GM18873 (cell line): ENCODE data around the gene CHCHD6.

Experiments used
- ATAC-seq: cut with Tn5 transposase; IDR thresholded peaks from one replicate; pipeline ENCODE4 v1.9.1; 2021; ENCODE audit warnings: mild to moderate bottlenecking, moderate library complexity, moderate number of reproducible peaks; ENCODE audit not compliant: unreplicated experiment, low FRiP score

Gene CHCHD6

DNA sequence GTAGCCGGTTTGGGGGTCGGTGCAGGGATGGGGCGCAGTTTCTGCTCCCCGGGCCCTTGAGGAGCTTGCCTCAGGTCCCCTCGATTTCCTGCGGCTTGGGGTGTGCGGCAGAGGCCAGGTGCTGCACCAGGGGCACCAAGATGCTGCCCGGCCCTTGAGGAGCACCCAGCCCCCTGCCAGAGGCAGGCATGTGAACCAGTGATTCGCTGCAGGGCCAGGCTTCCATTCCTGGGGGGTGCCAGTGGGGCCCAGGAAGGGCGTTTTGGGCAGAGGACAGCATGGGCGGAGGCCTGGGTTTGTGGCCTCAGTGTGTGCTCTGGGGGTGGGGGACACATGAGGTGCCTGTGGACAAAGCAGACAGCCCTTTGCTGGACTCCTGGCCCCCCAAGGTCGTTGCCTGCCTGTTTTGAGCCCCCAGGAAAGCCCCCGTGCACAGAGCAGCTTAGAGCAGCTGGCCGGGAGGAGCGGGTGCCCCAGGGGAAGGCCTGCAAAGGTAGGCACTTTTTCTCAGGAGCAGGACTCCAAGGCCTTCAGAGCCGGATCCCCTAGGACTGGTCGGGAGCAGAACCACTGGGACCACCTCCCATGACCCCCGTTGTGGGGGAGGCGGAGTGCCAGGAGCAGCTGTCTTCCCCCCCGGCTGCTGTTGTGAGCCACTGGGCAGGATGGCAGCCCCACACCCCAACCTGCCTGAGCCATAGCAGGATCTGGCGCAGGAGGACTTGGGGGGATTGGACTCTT is 280.5 kb downstream of the CHCHD6 start:
- ATAC-seq, result no peak

GRCh38 chr3:126985132-126985985 is 281.3 kb downstream of the CHCHD6 start:
- ATAC-seq, result no peak

- ATAC-seq, result no peak
These were observed 282.0 kb downstream of the CHCHD6 start for GRCh38 chr3:126986001-126986400.

- no peak for ATAC-seq
These were observed 283.1 kb downstream of the CHCHD6 start for GRCh38 chr3:126987129-126987528.

DNA sequence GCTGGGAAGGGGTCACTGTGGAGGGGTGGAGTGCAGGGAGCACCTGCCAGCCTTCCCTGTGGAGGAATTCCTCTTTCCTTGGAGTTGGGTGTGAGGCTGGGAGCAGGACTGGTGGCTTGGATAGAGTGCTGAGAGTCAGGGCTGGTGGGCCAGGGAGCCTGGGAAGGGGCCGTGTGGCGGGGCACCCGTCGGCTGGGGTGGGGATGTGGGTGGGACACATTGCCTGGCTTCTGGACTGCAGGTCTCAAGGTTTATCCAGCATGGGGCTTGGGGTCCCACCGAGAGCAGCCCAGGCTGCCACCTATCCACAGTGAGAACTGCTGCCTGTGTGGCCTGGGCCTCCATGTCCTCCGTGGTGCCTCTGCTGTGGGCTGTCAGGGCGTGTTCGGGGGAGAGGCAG is 283.6 kb downstream of the CHCHD6 start:
- no peak for ATAC-seq

GRCh38 chr3:126988451-126989021 is 284.5 kb downstream of the CHCHD6 start:
- no peak for ATAC-seq

DNA sequence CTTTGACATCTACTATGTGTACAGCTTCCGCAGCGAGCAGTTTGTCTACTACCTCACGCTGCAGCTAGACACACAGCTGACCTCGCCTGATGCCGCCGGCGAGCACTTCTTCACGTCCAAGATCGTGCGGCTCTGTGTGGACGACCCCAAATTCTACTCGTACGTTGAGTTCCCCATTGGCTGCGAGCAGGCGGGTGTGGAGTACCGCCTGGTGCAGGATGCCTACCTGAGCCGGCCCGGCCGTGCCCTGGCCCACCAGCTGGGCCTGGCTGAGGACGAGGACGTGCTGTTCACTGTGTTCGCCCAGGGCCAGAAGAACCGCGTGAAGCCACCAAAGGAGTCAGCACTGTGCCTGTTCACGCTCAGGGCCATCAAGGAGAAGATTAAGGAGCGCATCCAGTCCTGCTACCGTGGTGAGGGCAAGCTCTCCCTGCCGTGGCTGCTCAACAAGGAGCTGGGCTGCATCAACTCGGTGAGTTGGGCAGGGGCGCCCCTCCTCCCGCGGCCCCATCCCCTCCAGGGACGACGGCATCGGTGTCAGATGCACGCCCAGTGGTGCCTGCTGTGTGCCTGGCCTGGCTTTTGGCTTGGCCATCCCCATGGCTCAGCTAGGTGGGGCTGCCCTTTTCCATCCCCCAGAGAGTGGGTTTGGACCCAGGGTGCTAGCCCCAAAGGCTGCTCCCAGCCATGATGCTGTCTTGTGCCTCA is 285.4 kb downstream of the CHCHD6 start:
- ATAC-seq, result no peak

DNA sequence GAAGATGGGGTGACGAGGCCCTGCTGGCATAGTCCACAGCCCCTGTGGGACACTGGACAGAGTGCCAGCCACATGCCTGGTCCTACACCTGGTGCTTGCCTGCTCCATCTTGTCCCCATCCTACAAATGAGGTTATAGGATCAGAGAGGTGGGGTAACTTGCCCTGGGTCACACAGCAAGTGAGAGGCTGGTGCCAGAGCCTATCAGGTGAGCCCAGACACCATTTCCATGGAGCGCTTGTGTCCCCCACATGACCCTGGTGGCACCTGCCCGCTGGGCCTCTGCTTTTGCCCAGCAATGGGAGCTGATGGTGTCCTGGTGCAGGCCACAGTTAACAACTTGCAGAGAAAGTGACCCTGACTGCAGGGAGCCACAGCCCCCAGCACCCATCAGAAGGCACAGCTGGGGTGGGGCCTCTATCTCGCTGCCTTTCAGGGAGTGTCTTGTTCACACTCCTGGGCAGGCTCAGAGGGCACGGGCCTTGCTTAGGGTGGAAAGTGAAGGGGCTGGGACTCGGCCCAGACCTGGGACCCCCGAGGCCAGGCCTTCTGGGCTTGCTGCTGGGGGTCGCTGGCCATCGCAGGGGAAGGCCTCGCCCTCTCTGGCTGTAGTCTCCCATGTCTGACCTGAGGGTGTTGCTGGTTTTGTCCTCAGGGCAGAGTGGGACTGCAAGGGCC is 286.1 kb downstream of the CHCHD6 start:
- no peak for ATAC-seq

DNA sequence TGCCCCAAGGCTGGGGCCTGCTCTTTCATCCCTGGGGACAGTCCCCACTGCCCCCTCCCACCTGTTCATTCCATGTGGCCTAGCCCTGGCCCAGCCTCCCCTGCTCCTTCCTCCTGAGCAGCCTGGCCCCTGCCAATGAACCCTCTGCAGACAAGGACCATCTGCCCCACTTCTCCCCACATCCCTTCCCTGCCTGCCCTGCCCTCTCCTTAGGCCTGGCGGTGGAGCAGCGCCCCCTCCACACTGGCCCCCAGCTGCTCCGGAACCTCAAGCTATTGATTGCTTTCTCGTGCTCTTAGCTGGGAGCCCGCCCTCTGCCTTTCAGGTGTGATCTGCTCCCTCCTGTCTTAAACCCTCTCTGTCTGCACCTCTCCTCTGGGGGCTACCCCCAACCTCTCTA is 286.9 kb downstream of the CHCHD6 start:
- no peak for ATAC-seq

- no peak for ATAC-seq
These were observed 287.5 kb downstream of the CHCHD6 start for GRCh38 chr3:126991366-126992200.

GRCh38 chr3:126992216-126992615 is 288.2 kb downstream of the CHCHD6 start:
- no peak for ATAC-seq

DNA sequence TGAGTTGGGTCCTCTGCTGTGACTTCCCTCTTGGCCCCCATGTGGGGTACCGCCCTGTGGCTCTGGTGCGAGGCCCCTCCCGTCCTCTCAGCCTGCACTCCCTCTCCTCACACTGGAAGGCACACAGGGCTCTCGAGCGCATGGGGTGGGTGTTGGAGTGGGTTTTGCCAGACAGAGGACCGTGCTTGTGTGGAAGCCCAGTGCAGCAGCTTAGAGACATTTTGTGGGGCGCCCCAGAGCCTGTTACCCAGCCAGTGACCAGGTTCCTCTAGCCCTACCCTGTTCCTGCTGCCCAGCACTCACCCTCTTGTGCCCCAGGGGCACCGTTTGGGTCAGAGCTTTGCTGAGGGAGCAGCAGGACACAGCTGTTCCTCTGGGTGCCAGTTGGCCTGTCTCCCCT is 288.7 kb downstream of the CHCHD6 start:
- no peak for ATAC-seq

- no peak for ATAC-seq
These were observed 289.4 kb downstream of the CHCHD6 start for GRCh38 chr3:126993436-126993835.

DNA sequence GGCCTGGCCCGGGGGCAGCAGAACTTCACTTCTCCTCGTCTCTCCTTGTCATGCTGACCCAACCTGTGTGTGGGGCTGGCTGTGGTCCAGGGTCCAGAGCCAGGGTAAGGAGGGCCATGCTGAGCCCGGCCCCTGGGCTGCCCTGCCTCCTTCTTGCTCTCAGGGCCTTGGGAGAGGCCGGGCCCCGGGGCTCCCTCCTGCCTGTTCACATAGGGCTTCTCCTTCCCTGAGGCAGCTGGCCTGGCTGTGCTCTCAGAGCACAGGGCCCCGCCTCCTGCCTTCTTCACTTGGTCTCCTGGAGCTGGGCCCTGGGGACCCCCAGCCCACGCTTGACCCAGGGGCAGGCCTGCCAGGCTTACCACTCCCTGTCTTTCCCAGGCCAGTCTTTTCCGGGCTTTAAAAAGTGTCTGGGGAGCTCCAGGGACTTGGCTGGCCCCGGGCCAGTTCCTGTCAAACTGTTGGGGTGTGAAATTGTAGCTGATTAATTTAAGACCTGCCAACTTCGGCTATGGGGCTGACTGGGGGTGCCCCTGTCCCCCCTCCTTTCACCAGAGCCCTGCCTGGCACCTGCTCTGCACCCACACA is 290.7 kb downstream of the CHCHD6 start:
- ATAC-seq, result no peak

DNA sequence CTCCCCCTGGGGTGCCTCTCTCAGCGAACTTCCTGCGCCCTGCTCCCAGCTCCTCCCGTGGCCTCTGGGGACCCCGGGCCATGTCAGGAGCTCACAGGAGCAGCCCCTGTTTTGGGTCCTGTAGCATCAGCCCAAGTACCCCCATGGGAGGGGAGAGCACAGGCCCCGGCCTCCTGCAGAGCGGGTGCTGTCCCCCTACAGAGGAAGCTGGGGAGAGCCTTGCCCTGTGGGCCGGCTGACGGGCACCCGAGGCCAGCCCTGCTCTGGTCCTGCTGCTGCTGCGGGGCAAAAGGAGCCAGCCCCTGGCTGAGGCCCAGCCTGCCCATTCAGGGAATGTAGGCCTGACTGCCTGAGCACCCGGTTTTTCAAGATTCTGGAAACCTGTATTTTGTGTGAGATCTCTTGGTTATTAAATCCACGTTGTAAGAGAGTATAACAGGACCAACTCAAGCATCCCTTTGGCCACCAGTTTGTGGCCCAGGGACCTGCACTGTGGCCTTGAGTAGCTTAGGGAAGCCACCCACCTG is 291.3 kb downstream of the CHCHD6 start:
- no peak for ATAC-seq

GRCh38 chr3:126995926-126996512 is 292.0 kb downstream of the CHCHD6 start:
- no peak for ATAC-seq

DNA sequence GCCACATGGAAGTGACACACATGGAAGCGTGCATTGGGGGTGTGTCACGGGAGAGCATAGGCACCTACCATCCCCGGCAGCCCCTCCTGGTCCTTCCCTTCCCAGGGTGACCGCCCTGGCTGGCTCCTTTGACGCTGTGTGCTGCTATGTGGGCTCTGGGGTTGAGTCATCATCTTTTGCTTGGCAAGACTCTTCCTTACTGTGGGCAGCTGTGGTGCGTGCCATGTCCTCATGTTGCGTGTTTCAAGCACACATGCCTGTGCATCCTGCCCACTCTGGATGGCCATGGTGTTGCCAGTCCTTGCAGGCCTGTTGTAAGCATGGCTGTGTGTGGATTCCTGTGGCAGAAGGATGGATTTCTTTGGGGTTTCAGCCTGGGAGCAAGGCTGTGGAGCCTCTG is 292.9 kb downstream of the CHCHD6 start:
- no peak for ATAC-seq

GRCh38 chr3:126997455-126998038 is 293.5 kb downstream of the CHCHD6 start:
- ATAC-seq, result no peak
